ENCODE measurements around the gene ULK3. TPM values are rescaled to one million over a fixed set of nuclear protein-coding genes. Genes with fewer than 3 reads are reported as not detected.

ULK3 gene
- total RNA-seq, 1 experiment from 2014 or later, result 38.9 TPM

- ATAC-seq (peak; percentile 65; the same call in 1 of the 2 replicates), DNase-seq (ENCODE audit: low spot score) (no peak)
- Mint-ChIP-seq H3K4me1 (no peaks in the 10 kb centered on the region), H3K27ac (peak overlapping the region; percentile 86), H3K27me3 (ENCODE audit: low read depth) (no peaks in the 10 kb centered on the region), H3K4me3 (no peak overlapping the region), H3K9me3 (no peaks in the 10 kb centered on the region), H3K36me3 (peaks cover 12% of the 10 kb centered on the region)
- ChIA-PET POLR2A (interaction anchor here (0.6 to 0.7 kb wide), 3 partner anchors 14 to 64 kb away, joined by 3 to 8 read pairs (median 4); no protein-coding TSS in a partner anchor), CTCF (interaction anchor here (1.0 to 3.1 kb wide), 8 partner anchors 9 to 235 kb away, joined by 3 to 17 read pairs (median 4); partner anchors contain the start of genes RPP25 and ULK3)
- TF ChIP-seq CTCF (IDR thresholded peaks at IDR 0.05), result no peak
- no peak for TF ChIP-seq PRDM15 (CRISPR knock-in tag; IDR thresholded peaks at IDR 0.05)
- TF ChIP-seq NFATC4 (CRISPR knock-in tag; IDR thresholded peaks at IDR 0.05), result no peak
- TF ChIP-seq ZNF263 (CRISPR knock-in tag; IDR thresholded peaks at IDR 0.05; ENCODE audit: low read depth), result no peak
- TF ChIP-seq SMAD3 (CRISPR knock-in tag; IDR thresholded peaks at IDR 0.05; ENCODE audit: borderline replicate concordance), result no peak
- TF ChIP-seq ZSCAN18 (CRISPR knock-in tag; IDR thresholded peaks at IDR 0.05), result no peak
- TF ChIP-seq, protein P1, sequence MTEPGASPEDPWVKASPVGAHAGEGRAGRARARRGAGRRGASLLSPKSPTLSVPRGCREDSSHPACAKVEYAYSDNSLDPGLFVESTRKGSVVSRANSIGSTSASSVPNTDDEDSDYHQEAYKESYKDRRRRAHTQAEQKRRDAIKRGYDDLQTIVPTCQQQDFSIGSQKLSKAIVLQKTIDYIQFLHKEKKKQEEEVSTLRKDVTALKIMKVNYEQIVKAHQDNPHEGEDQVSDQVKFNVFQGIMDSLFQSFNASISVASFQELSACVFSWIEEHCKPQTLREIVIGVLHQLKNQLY (CRISPR knock-in tag; IDR thresholded peaks at IDR 0.05), result no peak
Measured at GRCh38 chr15:74855857-74856256, 12.9 kb upstream of the ULK3 start.

GRCh38 chr15:74854453-74855022 lies 11.6 kb upstream of the ULK3 start:
- H3K36me3 Mint-ChIP-seq, result peaks cover 12% of the 10 kb centered on the region
- H3K27ac Mint-ChIP-seq, result no peak overlapping the region
- ChIA-PET POLR2A (no interaction called here), CTCF (interaction anchor here (1.2 to 3.1 kb wide), 4 partner anchors 8 to 233 kb away, joined by 3 to 17 read pairs (median 10); partner anchors contain the start of gene ULK3)
- no peak for DNase-seq (ENCODE audit: low spot score)
- no peaks in the 10 kb centered on the region for H3K9me3 Mint-ChIP-seq
- no peak overlapping the region for H3K4me3 Mint-ChIP-seq
- no peaks in the 10 kb centered on the region for H3K27me3 Mint-ChIP-seq (ENCODE audit: low read depth)
- H3K4me1 Mint-ChIP-seq, result no peaks in the 10 kb centered on the region
- no peak for ATAC-seq
- TF ChIP-seq STAT6 (CRISPR knock-in tag; conservative IDR thresholded peaks at IDR 0.05; ENCODE audit: low read depth) (no peak), NR1H2 (CRISPR knock-in tag; IDR thresholded peaks at IDR 0.05) (no peak), ZNF423 (CRISPR knock-in tag; IDR thresholded peaks at IDR 0.05) (no peak), SMAD3 (CRISPR knock-in tag; IDR thresholded peaks at IDR 0.05; ENCODE audit: borderline replicate concordance) (no peak), NR3C1 (CRISPR knock-in tag; conservative IDR thresholded peaks at IDR 0.05; ENCODE audit: low read depth) (no peak), ZNF219 (CRISPR knock-in tag; IDR thresholded peaks at IDR 0.05; ENCODE audit: borderline replicate concordance) (no peak), ZNF396 (CRISPR knock-in tag; IDR thresholded peaks at IDR 0.05; ENCODE audit: borderline replicate concordance) (no peak), ARID4B (CRISPR knock-in tag; IDR thresholded peaks at IDR 0.05; ENCODE audit: borderline replicate concordance) (no peak)
- TF ChIP-seq, protein P2, sequence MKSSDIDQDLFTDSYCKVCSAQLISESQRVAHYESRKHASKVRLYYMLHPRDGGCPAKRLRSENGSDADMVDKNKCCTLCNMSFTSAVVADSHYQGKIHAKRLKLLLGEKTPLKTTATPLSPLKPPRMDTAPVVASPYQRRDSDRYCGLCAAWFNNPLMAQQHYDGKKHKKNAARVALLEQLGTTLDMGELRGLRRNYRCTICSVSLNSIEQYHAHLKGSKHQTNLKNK (CRISPR knock-in tag; IDR thresholded peaks at IDR 0.05), result no peak
- TF ChIP-seq, protein P3, sequence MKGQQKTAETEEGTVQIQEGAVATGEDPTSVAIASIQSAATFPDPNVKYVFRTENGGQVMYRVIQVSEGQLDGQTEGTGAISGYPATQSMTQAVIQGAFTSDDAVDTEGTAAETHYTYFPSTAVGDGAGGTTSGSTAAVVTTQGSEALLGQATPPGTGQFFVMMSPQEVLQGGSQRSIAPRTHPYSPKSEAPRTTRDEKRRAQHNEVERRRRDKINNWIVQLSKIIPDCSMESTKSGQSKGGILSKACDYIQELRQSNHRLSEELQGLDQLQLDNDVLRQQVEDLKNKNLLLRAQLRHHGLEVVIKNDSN (CRISPR knock-in tag; IDR thresholded peaks at IDR 0.05), result no peak

All from WTC11 (cell line).